ENCODE data around the gene DVL3. TPM values are rescaled to one million over a fixed set of nuclear protein-coding genes. Genes with fewer than 3 reads are reported as not detected.
"Not testable (repeated sequence)": the region's sequence is repeated elsewhere in the genome, so short reads cannot be mapped to it uniquely, and the experiment has no call there.

Gene DVL3
- total and polyA plus RNA-seq, 8 donors = 62.5 to 106 (median 96.5) TPM

- H3K36me3 ChIP-seq = no peaks in the 10 kb centered on the region
- peak overlapping the region; percentile 66 to 92 for H3K4me3 ChIP-seq
- H3K9me3 ChIP-seq = no peaks in the 10 kb centered on the region
- ATAC-seq (peak; percentile 16), DNase-seq (peak in 1 of 4 donors; percentile 89)
- TF ChIP-seq CTCF (IDR thresholded peaks at IDR 0.05) = no peak
- peaks cover 34 to 53% of the 10 kb centered on the region in 2 donors for H3K4me1 ChIP-seq
- no peaks in the 10 kb centered on the region for H3K27me3 ChIP-seq
- intact Hi-C loops (cut with DNase I) = no loop called here
- H3K27ac ChIP-seq = peak overlapping the region; percentile 86 to 91
These were observed 706 bp downstream of the DVL3 start for GRCh38 chr3:184155644-184156521.

DNA sequence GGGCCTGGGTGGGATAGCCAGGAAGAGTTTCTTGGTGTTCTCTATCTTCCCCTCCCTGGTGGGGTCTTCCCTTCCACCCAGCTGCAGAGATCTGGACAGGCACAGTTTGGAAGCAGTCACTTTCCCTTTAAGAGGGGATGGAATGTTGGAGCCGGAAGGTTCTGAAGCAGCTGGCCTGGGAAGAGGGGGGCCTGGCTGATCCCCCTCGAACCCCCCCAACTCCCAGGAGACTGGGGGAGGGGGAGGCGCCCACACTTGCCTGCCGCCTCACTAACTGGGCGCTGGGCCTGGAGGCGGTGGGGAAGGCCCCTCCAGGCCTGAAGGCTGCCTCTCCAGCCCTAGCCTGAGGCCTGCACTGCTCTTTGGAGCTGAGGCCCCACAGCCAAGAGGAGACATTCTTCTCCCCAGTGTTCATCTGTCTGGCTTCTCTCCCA is 1.4 kb downstream of the DVL3 start:
- intact Hi-C loops (cut with DNase I) = no loop called here
- Histone ChIP-seq H3K27me3 (no peaks in the 10 kb centered on the region), H3K4me3 (peak overlapping the region; percentile 66 to 92), H3K36me3 (no peaks in the 10 kb centered on the region), H3K4me1 (peaks cover 38 to 60% of the 10 kb centered on the region in 2 donors), H3K27ac (peak overlapping the region; percentile 86 to 91), H3K9me3 (no peaks in the 10 kb centered on the region)
- TF ChIP-seq CTCF (IDR thresholded peaks at IDR 0.05) = no peak
- ATAC-seq (peak; percentile 62), DNase-seq (peak in 1 of 4 donors; percentile 81)

DNA sequence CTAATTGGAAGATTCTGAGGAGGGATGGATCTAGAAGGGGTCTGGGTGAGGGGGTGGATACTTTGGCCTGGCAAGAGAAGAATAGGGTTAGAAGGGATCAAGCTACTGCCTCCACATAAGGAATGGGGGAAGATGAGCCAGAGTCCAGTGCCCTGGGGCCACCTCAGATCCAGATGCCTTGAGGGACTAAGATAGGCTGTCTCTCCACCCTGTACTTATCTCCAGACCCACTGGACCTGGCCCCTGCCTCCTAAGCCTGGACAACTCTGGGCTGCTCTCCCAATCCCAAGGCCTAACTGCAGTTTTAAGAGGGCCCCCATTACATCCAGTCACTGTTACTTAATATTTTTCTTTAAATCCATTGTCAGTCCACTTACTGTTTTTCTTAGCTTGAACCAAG is 2.0 kb downstream of the DVL3 start:
- Histone ChIP-seq H3K4me1 (peaks cover 38 to 66% of the 10 kb centered on the region in 2 donors), H3K4me3 (peak overlapping the region; percentile 66 to 92), H3K27ac (peak overlapping the region; percentile 86 to 91), H3K9me3 (no peaks in the 10 kb centered on the region), H3K36me3 (no peaks in the 10 kb centered on the region), H3K27me3 (no peaks in the 10 kb centered on the region)
- intact Hi-C loops (cut with DNase I) = no loop called here
- TF ChIP-seq CTCF (IDR thresholded peaks at IDR 0.05) = no peak
- ATAC-seq = no peak
- DNase-seq = no peak

- Histone ChIP-seq H3K27me3 (no peaks in the 10 kb centered on the region), H3K27ac (peak overlapping the region in 1 of 2 donors; percentile 28), H3K4me1 (peaks cover 38 to 66% of the 10 kb centered on the region in 2 donors), H3K36me3 (peaks cover 0 to 10% of the 10 kb centered on the region in 2 donors), H3K9me3 (no peaks in the 10 kb centered on the region), H3K4me3 (peak overlapping the region in 1 of 2 donors; percentile 92)
- intact Hi-C loops (cut with DNase I) = no loop called here
- ATAC-seq = no peak
- TF ChIP-seq CTCF (IDR thresholded peaks at IDR 0.05) = no peak
- DNase-seq = no peak
These were observed 3.2 kb downstream of the DVL3 start for GRCh38 chr3:184158404-184158803.

GRCh38 chr3:184160456-184160855 is 5.3 kb downstream of the DVL3 start:
- Histone ChIP-seq H3K27ac (peak overlapping the region; percentile 33 to 59), H3K36me3 (peaks cover 0 to 30% of the 10 kb centered on the region in 2 donors), H3K9me3 (no peaks in the 10 kb centered on the region), H3K4me3 (no peak overlapping the region), H3K4me1 (peaks cover 33 to 57% of the 10 kb centered on the region in 2 donors), H3K27me3 (no peaks in the 10 kb centered on the region)
- intact Hi-C loops (cut with DNase I) = no loop called here
- DNase-seq = peak in 1 of 4 donors; percentile 33
- ATAC-seq = peak; percentile 47
- no peak for TF ChIP-seq CTCF (IDR thresholded peaks at IDR 0.05)

DNA sequence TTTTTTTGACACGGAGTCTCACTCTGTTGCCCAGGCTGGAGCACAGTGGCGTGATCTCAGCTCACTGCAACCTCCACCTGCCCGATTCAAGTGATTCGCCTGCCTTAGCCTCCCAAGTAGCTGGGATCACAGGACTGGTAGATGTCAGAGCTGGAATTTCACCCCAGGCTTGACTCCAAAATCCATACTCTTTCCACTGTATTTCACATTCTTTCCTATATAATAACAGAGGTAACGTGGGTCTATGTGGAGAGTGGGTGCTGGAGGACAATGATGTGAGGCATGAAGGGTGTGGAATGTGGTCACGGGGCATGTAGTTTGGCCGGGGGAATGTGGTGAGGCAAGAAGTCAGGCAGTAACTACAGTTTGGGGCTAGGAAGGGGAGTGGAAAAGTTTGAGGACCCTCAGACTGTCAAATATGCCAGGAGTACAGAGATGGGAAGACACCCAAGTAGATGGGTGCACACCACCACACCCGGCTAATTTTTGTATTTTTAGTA is 7.4 kb downstream of the DVL3 start:
- ATAC-seq = not testable (repeated sequence)

More for the DNA sequence above, 7.4 kb downstream of the DVL3 start:
- H3K4me1 ChIP-seq = peaks cover 24 to 40% of the 10 kb centered on the region in 2 donors
- DNase-seq; H3K4me3 ChIP-seq; H3K9me3 ChIP-seq; H3K27ac ChIP-seq; H3K27me3 ChIP-seq; intact Hi-C loops (cut with DNase I): not testable (repeated sequence)
- peaks cover 0 to 52% of the 10 kb centered on the region in 2 donors for H3K36me3 ChIP-seq

Measured in left lung (tissue), 10 donors.